C1 segment of cervical spinal cord (tissue), 14 donors: Measurements from ENCODE around the gene TRPM7.
"Not testable (repeated sequence)": the region's sequence is repeated elsewhere in the genome, so short reads cannot be mapped to it uniquely, and the experiment has no call there.

Experiments
- DNase-seq, 14 donors: peaks; one replicate each; lab custom pipeline; 2025; lab: John Stamatoyannopoulos, UW

TRPM7 gene, protein sequence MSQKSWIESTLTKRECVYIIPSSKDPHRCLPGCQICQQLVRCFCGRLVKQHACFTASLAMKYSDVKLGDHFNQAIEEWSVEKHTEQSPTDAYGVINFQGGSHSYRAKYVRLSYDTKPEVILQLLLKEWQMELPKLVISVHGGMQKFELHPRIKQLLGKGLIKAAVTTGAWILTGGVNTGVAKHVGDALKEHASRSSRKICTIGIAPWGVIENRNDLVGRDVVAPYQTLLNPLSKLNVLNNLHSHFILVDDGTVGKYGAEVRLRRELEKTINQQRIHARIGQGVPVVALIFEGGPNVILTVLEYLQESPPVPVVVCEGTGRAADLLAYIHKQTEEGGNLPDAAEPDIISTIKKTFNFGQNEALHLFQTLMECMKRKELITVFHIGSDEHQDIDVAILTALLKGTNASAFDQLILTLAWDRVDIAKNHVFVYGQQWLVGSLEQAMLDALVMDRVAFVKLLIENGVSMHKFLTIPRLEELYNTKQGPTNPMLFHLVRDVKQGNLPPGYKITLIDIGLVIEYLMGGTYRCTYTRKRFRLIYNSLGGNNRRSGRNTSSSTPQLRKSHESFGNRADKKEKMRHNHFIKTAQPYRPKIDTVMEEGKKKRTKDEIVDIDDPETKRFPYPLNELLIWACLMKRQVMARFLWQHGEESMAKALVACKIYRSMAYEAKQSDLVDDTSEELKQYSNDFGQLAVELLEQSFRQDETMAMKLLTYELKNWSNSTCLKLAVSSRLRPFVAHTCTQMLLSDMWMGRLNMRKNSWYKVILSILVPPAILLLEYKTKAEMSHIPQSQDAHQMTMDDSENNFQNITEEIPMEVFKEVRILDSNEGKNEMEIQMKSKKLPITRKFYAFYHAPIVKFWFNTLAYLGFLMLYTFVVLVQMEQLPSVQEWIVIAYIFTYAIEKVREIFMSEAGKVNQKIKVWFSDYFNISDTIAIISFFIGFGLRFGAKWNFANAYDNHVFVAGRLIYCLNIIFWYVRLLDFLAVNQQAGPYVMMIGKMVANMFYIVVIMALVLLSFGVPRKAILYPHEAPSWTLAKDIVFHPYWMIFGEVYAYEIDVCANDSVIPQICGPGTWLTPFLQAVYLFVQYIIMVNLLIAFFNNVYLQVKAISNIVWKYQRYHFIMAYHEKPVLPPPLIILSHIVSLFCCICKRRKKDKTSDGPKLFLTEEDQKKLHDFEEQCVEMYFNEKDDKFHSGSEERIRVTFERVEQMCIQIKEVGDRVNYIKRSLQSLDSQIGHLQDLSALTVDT (N-terminal part only)

DNA sequence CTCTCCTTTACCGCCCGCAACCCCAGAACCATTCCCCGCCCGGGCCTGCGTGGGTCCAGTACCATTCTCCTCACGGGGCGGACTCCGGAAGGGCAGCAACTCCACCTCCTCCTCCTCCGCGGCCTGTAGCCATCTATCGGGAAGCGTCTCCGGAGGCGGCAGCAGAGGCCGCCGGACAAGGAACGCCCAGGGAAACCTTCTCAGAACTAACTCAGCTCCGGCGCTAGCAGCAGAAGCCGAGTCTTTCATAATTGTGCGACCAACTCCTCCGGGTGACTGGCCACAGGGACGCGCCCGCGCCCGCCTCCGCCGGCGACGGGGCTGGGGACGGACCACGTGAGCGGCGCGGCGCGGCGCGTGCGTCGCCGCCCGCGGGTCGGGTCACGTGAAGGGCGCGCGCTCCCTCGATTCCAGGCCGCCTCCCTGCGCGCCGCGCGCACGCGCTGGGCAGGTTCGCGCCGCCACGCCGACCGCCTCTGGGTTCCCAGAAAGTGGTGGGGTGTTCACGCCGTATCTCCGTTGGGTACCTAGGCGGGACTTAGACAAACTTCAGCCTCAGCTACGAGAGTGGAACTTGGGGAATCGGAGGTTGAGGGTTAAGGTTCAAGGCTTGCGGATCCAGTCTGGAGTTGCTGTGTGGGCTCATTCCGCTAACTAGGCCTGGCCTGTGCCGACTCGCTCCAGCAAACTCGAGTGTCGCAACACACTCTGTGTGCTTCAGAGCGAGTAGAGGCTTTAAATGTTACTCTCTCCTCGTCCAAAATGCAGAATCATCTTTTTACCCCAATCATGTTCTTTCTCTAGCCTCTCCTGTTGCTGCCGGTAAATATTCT lies at the start of gene TRPM7:
TRPM7 (minus strand) TSS at position 329 of the 833 bp plus-strand sequence; CDS start at position 65, 264 bp downstream.
- DNase-seq, result peak; percentile 27 to 91 (median 83)

DNA sequence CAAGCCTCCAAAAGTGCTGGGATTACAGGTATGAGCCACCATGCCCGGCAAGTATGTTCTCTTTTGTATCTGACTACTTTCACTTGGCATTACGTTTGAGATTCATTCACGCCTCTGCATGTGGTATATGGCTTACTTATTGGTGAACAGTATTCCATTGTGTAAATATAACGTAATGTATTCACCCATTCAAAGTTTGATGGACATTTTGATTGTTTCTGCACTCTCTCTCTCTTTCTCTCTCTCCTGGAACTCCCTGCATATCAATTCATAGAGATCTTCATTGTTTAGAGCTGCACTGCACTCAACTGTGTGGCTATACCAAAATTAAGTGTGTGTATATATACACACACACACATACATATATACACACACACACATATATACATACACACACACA lies 48.6 kb upstream of the TRPM7 start:
- no peak for DNase-seq

DNA sequence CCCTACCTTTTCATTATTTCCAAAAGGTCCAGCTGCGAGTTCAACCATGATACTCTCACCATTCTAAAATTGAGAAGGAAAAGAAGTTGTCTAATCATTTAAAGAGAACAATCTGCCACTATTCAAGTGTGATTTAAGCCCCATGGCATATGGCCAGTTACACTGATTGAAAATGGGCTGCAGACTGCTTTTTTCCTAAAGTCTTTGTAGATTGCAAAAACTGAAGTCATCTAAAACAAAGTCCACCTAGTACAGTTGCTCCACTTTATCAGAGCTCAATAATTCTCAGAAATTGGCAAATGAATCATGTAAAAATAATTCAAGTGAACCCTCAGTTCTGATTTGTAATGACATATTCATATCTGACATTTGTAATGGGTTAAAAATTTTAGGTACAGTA lies 39.7 kb upstream of the TRPM7 start:
- DNase-seq, result no peak

DNA sequence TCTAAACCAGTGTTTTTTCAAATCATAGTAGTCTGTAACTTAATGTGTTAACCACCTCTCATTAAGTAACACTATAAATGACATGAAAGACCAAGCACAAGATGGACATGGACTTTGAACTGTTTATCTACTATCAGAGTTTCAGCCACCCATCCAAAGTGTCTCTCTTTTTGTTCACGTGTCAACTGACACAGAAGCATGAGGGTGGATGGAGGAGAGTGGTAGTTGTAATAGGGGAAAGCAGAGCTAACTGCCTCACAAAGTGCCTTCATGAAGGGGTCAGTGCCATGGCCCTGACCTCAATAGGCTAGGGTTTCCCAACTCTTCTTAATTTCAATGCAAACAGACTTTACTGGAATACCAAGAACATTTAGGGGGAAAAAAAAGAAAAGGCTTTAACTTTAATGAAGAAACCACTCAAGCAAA lies 32.1 kb upstream of the TRPM7 start:
- DNase-seq, result no peak

DNA sequence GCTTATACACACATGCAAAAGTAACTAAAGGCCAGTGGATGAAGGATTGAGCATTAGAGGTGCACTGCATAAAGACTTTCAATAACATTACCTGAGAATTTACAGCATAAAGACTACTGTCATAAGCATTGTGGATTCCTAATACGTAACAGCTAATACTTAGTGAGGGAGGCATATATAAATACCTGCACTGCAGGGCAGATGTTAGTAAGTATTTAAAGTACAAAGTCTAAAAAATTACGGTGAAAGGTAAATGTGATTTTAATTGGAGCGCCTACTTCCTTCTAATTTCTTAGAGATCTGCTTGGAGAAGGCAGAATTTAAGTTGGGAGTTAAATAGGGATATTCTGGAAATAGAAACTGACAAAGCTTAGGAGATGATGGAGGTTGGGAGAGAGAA lies 25.4 kb upstream of the TRPM7 start:
- no peak for DNase-seq

DNA sequence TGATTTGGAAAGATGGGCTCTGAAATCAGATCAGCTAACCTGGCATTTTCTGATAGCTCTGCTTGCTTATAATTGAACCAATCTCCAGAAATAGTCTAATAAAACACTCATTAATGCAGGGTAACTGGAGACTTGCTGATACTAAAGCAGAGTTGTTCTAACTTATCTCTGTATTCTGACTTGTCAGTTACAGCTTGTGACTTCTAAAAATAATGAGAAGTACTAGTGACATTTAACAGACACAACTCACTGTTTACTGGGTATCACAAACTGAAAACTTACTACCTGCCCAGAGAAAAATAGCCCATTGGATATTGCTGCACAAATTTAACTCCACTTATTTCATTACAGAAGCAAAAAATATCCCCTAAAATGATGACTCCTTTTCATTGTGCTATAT lies 24.0 kb upstream of the TRPM7 start:
- DNase-seq, result no peak

DNA sequence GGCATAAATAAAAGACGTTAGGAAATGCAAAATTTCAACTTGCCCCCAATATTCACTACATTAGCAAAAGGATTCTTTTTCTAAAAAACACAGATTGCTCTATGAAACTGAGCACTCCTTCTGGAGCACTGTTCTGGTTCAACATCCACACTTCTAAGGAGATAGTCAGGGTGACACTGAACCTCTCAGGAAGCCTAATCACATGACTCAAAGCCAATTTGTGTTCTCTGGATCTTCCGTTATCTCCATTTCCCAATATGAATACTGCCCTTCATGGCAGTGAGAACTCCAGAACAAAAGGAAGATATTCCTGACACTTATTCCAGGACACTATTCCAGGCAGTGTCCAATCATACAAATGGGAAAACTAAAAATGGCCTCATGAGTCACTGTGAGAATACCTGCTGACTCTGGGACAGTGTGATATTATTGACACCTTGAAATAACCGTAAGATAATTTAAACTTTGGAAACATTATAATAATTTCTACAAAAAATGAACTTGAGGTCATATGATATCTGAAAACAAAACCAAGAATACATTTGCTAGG lies 21.4 kb upstream of the TRPM7 start:
- no peak for DNase-seq

DNA sequence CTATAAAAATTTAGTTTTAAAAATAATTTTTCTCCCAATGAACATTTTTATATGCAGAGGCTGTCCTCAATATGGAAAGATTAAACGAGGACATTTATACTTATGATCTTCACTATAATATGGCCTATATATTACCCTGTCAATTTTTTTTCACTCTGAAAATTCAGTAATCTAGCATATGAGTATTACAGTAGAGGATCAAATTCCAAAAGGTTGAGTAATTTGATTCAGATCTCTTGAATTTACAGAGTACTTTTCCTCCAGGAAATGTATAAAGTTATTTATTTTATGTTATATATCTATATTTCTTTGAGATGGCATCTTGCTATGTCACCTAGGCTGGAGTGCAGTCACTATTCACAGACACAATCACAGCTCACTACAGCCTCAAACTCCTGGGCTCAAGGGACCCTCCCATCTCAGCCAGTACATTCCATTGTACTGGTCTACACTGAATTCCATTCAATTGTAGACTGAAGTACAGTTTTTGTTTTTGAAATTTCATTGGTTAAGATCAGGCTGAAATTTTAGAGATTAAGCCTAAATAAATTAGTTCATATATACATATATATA lies 16.3 kb upstream of the TRPM7 start:
- DNase-seq, result no peak

DNA sequence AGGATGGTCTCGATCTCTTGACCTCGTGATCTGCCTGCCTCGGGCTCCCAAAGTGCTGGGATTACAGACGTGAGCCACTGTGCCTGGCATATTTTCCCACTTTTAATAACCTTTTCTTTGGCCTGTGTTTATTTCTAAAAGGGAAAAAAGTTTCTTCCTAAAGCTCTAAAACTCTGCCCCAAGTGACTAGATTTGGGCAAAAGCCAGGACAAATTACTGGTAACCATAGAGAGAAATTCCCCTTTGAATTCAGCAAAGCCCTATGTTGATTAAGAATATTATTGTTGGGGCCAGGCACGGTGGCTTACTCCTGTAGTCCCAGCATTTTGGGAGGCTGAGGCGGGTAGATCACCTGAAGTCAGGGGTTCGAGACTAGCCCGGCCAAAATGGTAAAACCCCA lies 11.5 kb upstream of the TRPM7 start:
- no peak for DNase-seq

DNA sequence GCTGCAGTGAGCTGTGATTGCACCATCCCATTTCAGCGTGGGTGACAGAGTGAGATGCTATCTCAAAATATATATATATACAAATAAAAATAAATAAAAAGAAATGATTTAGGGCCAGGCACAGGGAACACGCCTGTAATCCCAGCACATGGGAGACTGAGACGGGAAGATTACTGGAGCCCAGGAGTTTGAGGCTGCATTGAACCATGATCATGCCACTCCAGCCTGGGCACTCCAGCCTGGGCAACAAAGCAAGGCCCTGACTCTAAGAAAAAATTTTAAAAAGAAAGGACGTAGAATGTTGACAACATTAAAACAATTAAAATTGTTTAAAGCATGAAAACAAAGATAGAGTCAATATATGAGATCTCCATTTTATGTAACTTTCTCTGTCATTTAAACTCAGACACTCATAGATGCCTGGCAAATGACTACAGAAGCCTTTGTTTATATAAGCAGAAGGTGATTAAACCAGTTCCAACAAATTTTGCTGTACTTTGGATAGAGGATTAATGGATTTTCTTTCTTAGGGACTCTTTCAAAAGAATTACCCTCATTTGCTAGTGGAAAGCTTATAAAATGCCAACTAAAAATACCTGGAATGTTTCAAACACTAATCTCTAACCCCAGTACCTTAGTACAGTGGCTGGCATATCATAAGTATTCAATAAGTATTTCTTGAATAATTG lies 10.7 kb upstream of the TRPM7 start:
- no peak for DNase-seq

DNA sequence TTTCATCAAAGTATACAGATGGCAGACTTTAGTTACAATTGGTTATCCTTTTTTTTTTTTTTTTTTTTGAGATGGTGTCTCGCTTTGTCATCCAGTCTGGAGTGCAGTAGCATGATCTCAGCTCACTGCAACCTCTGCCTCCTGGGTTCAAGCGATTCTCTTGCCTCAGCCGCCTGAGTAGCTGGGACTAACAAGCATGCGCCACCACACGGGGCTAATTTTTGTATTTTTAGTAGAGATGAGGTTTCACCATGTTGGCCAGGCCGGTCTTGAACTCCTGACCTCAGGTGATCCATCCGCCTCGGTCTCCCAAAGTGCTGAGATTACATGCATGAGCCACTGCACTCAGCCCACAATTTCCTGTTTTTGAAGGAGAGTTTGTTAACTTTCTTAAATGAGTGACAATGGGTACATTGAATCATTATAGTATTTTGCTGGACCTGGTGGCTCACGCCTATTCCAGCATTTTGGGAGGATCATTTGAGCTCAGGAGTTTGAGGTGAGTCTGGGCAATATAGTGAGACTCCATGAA lies 8.1 kb upstream of the TRPM7 start:
- not testable (repeated sequence) for DNase-seq

DNA sequence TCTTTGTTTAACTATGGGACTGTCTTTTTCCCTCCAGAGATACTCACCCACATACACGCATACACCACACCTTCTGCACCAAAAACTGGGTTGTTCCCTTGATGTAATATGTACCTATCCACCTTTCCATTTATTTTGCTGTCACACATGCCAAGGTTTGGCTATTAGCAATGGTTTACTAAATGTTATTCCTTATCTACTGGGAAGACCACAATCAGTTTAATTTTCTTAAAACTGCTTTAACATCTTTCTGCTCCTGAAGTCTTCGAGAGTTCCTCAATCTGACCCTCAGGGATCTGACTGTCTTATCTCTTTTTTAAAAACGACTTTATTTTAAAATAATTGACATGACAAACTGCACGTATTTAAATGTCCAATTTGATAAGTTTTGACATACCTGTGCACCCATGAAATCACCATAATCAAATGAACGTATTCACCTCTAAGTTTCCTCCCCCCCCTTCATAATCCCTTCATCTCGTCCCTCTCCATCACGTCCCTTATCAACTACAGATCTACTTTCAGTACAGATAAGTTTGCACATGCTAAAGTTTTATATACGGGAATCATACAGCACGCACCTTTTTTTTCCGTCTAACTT lies 805 bp upstream of the TRPM7 start:
- DNase-seq, result peak in 1 of 14 donors; percentile 9

DNA sequence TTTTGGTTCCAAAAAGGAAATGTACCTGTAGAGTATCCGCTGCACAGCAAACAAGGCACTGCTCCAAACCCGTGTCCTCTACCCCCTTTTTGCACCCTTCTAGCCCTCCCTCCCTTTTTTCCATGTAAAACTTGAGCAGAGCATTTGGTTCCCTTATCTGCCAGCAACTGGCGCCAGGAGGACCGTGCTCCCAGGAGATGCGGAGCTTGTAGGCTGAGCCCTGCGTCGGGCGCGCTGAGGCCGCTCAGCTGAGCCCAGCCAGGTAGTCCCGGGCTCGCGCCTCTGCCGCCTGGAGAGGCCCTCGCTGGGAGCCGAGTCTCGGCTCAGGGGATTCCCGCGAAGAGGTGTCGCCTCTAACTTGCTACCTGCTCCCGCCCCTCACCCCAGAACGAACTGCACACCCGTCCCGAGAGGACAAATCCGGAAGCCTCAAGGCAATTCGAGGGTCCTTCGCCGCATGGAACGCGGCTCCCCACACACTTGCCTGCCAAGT lies 575 bp downstream of the TRPM7 start:
- peak in 7 of 14 donors; percentile 30 to 78 (median 74) for DNase-seq

DNA sequence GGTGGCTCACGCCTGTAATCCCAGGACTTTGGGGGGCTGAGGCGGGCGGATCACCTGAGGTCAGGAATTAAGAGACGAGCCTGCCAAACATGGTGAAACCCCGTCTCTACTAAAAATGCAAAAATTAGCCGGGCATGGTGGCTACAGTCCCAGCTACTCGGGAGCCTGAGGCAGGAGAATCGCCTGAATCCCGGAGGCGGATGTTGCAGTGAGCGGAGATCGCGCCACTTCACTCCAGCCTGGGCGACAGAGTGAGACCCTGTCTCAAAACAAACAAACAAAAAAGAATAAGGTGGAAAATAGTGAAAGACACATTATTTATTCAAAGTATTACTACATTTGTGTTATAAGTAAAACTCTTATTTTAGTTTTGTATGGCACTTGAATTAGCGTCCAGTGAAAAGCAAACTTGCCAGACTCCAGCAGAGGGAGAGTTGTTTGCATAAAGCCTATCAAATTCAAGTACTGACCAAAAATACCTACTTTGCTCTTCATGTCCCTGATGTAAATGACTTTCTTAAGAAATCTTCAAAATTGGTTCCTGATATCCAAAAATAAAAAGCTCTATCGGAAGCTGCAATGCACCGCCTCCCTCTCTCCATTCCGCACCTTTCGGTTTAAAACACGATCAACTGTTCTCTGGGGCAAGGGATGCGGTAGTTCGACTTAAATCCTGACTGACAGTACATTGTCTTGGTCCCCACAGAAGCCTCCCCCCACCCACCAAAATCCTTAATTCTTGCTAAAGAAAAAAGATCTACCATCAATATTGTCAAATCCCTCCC lies 1.2 kb downstream of the TRPM7 start:
- DNase-seq, result no peak

DNA sequence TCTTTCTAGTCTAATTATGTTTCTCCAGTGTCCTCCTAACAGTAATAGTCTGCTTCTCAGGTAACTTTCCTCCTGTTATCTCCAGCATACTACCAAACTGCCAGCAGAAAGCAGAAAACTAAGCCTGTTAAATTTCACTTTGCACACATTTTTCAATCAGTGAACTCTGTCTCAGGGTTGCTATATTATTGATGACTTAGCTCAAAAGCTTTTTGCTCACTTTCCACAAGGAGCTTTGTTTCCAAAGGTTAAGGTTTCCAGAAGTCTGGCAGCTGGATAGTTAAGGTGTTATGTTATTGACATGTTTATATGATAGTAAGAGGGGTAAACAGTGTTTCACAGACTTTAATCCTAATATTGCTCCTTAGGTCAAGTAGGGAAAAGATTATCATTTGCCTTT lies 5.1 kb downstream of the TRPM7 start:
- DNase-seq, result no peak

DNA sequence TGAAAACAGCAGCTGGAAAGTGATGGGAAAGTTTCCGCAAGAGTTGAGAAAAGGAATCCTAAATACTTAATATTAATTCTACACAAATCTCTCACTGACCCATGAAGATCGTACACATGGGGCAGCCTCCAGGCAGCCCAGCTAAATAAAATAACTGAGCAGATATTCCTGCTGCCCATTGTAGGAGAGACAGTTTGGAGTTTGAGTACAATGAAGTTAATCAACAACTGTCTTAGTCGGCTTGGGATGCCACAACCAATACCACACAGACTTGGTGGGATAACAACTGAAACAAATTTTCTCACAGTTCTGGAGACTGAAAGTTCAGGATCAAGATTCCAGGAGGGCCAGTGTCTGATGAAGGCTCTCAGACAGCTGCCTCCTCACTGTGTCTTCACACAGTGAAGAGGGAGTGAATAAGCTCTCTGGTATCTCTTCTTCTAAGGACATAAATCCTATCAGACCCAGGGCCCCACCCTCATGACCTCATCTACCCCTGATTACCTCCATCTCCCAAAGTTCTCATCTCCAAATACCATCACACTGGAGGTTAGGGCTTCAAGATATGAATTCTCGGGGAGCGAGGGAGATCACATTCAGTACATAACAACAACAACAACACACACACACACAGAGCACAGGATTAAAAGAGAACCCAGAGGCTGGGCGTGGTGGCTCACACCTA lies 9.7 kb downstream of the TRPM7 start:
- no peak for DNase-seq

DNA sequence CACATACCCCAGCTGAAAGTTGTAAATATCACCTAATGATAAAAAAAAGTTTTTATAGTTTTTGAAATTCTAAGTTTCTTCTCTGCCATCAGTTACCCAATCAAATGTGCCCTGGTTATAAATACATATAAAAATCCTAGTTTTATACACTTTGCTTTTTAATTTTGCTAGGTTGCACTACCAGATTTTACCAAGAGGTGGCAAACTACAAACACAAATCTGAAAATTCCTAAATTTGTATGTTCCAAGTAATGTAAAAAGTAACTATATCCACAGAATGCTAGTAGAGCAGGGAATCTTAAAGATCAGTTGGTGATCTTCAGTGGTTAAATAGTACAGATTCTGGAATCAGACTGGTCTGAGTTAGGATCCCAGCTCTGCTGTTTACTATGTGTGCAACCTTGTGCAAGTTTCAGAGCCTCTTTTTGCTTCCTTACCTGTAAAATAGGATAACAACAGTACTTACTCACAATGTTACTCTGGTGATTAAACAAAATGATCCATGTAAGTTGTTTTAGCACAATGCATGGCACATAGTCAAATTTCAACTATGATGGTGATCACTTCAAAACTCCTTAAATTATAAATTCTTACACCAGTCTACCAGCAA lies 11.0 kb downstream of the TRPM7 start:
- DNase-seq, result peak in 1 of 14 donors; percentile 3
